K562 (cell line): ENCODE measurements around the gene SNAI1. TPM values are rescaled to one million over a fixed set of nuclear protein-coding genes. Genes with fewer than 3 reads are reported as not detected.

Source experiments
- EP300 ChIP-seq: IDR thresholded peaks from 2 replicates; pipeline ENCODE4 v1.6.1; 2012; ENCODE audit warnings: low read length, improper control_type of control experiment
- FOXK1 ChIP-seq: sonication (generic); formaldehyde crosslinking; IDR thresholded peaks from 2 replicates; pipeline ENCODE4 v1.8.0; 2022; ENCODE audit warnings: missing genetic modification reagents, mild to moderate bottlenecking, borderline replicate concordance
- HEY1 ChIP-seq: fragments of 250-450 bp; sonication (Bioruptor Pico); IDR thresholded peaks from 2 replicates; pipeline ENCODE4 v1.5.0; 2020; ENCODE audit warnings: mild to moderate bottlenecking, moderate library complexity, borderline replicate concordance
- HOMEZ ChIP-seq: fragments of 250-450 bp; sonication (Bioruptor Pico); IDR thresholded peaks from 2 replicates; pipeline ENCODE4 v1.4.0; 2020; ENCODE audit warnings: mild to moderate bottlenecking, moderate library complexity
- POLR2B ChIP-seq: fragments of 450-650 bp; IDR thresholded peaks from 2 replicates; pipeline ENCODE4 v1.6.1; 2018; ENCODE audit warnings: low read depth; ENCODE audit not compliant: partially characterized antibody
- POLR2H ChIP-seq: IDR thresholded peaks from 2 replicates; pipeline ENCODE4 v1.6.1; 2016; ENCODE audit warnings: missing genetic modification characterization, low read depth, mild to moderate bottlenecking, control low read depth, missing compliant biosample characterization, moderate library complexity
- RUNX1 ChIP-seq: sonication (generic); IDR thresholded peaks from 2 replicates; pipeline ENCODE4 v1.6.1; 2016; ENCODE audit warnings: antibody characterized with exemption, low read depth
- SMARCA4 ChIP-seq: fragments of 450-650 bp; IDR thresholded peaks from 2 replicates; pipeline ENCODE4 v1.6.1; 2016
- SMARCC2 ChIP-seq: fragments of 450-650 bp; IDR thresholded peaks from 2 replicates; pipeline ENCODE4 v1.6.1; 2017; ENCODE audit warnings: antibody characterized with exemption, moderate library complexity, mild to moderate bottlenecking, low read depth
- SUPT5H ChIP-seq: fragments of 450-650 bp; IDR thresholded peaks from 2 replicates; pipeline ENCODE4 v1.6.1; 2016
- TARDBP ChIP-seq: fragments of 450-650 bp; IDR thresholded peaks from 2 replicates; pipeline ENCODE4 v1.6.1; 2016
- ZBTB2 ChIP-seq: fragments of 450-650 bp; IDR thresholded peaks from 2 replicates; pipeline ENCODE4 v1.6.1; 2016; ENCODE audit warnings: antibody characterized with exemption
- ZBTB40 ChIP-seq, 2 experiments: fragments of 450-650 bp in 1 of 2; sonication (generic) in 1 of 2; formaldehyde crosslinking in 1 of 2; IDR thresholded peaks; 2 replicates each; pipeline versions ENCODE4 v1.7.1 to v1.9.0; 2016 to 2022; ENCODE audit warnings: inconsistent platforms in 1 of 2, mild to moderate bottlenecking in 1 of 2, missing genetic modification reagents in 1 of 2
- ZNF124 ChIP-seq: sonication (generic); formaldehyde crosslinking; IDR thresholded peaks from 2 replicates; pipeline ENCODE4 v1.8.1; 2022; ENCODE audit warnings: missing genetic modification reagents
- ZNF551 ChIP-seq: fragments of 250-450 bp; sonication (Bioruptor Pico); IDR thresholded peaks from 2 replicates; pipeline ENCODE4 v1.5.0; 2021; ENCODE audit warnings: mild to moderate bottlenecking, moderate library complexity
- polyA plus RNA-seq, 8 experiments: library from polyadenylated mRNA; depleted of rRNA in 4 of 8; stranded (reverse) in 5 of 8; unstranded in 3 of 8; fragments of >200 nt; fragmentation: Nextera tagmentation in 2 of 8; fragmentation: Illumina TruSeq in 1 of 8; extraction: Ambion mirVana in 2 of 8; extraction: Trizol in 1 of 8; gene quantifications; 2 replicates each; pipeline versions ENCODE4 v1.2.1 to v1.2.3, GENCODE V29; 2011 to 2014; ENCODE audit warnings: inconsistent platforms in 1 of 8, missing spikeins in 1 of 8
- total RNA-seq, 7 experiments: library from RNA; depleted of rRNA in 6 of 7; stranded (reverse); fragments of >200 nt in 6 of 7; fragmentation: Illumina TruSeq in 2 of 7; extraction: Trizol in 2 of 7; gene quantifications; 2 replicates each; pipeline versions ENCODE4 v1.2.1 to v1.2.3, GENCODE V29; 2011 to 2021; ENCODE audit warnings: low replicate concordance in 1 of 7

Gene SNAI1
- total and polyA plus RNA-seq, 9 of the 15 experiments (the other 6 are each of a cell fraction or from before 2014, with no cell fraction given): 0.32 to 11.6 (median 2.0) TPM

- TF ChIP-seq POLR2H (tag) (peak; percentile 98), TARDBP (peak; percentile 80), EP300 (peak; percentile 23; the same call in 1 of the 2 replicates), SUPT5H (peak; percentile 99), SMARCC2 (peak; percentile 15; the same call in 1 of the 2 replicates), ZNF124 (CRISPR knock-in tag) (0 out of 2 replicates have a peak, but pooled peaks have one; percentile 52), RUNX1 (no peak), ZNF551 (no peak), ZBTB40 (IDR thresholded peaks at IDR 0.05) (no peak), ZBTB40 (CRISPR knock-in tag; IDR thresholded peaks at IDR 0.05) (peak; percentile 64), POLR2B (peak; percentile 99), ZBTB2 (peak; percentile 76; the same call in 1 of the 2 replicates), FOXK1 (peak; percentile 85; the same call in 1 of the 2 replicates), HEY1 (0 out of 2 replicates have a peak, but pooled peaks have one; percentile 3), SMARCA4 (no peak), HOMEZ (CRISPR knock-in tag) (0 out of 2 replicates have a peak, but pooled peaks have one; percentile 65)
Measured at GRCh38 chr20:49982346-49983122, at the start of gene SNAI1 (continued).
